NCI-H128 (cell line): ENCODE results near the gene PPARGC1A.

Experiments
- DNase-seq: peaks from one replicate; lab custom pipeline; 2025; ENCODE audit not compliant: unreplicated experiment; lab: John Stamatoyannopoulos, UW

The PPARGC1A gene

GRCh38 chr4:23881052-23881501 is 8.8 kb downstream of the PPARGC1A start:
- DNase-seq = no peak

GRCh38 chr4:23878912-23879732 is 10.7 kb downstream of the PPARGC1A start:
- no peak for DNase-seq

GRCh38 chr4:23878246-23878891 is 11.5 kb downstream of the PPARGC1A start:
- DNase-seq = no peak

GRCh38 chr4:23877758-23878229 is 12.1 kb downstream of the PPARGC1A start:
- no peak for DNase-seq

- DNase-seq = no peak
These were observed 13.3 kb downstream of the PPARGC1A start for GRCh38 chr4:23876418-23877089.

- no peak for DNase-seq
These were observed 14.5 kb downstream of the PPARGC1A start for GRCh38 chr4:23875317-23875716.

GRCh38 chr4:23874536-23874901 is 15.3 kb downstream of the PPARGC1A start:
- DNase-seq = no peak

GRCh38 chr4:23873717-23874535 is 15.9 kb downstream of the PPARGC1A start:
- DNase-seq = no peak

GRCh38 chr4:23871426-23871825 is 18.4 kb downstream of the PPARGC1A start:
- no peak for DNase-seq

GRCh38 chr4:23866450-23867075 is 23.3 kb downstream of the PPARGC1A start:
- no peak for DNase-seq

- no peak for DNase-seq
These were observed 27.9 kb downstream of the PPARGC1A start for GRCh38 chr4:23861897-23862296.

GRCh38 chr4:23860919-23861318 is 28.9 kb downstream of the PPARGC1A start:
- DNase-seq = no peak

- DNase-seq = no peak
These were observed 32.4 kb downstream of the PPARGC1A start for GRCh38 chr4:23857367-23857959.

GRCh38 chr4:23856630-23857029 is 33.2 kb downstream of the PPARGC1A start:
- no peak for DNase-seq

GRCh38 chr4:23855912-23856605 is 33.8 kb downstream of the PPARGC1A start:
- DNase-seq = no peak

GRCh38 chr4:23853986-23854660 is 35.7 kb downstream of the PPARGC1A start:
- DNase-seq = no peak

- no peak for DNase-seq
These were observed 38.4 kb downstream of the PPARGC1A start for GRCh38 chr4:23851464-23851863.

- DNase-seq = no peak
These were observed 42.7 kb downstream of the PPARGC1A start for GRCh38 chr4:23847158-23847557.

- no peak for DNase-seq
These were observed 44.9 kb downstream of the PPARGC1A start for GRCh38 chr4:23844961-23845360.
